ENCODE results near the gene CCDC3. TPM values are rescaled to one million over a fixed set of nuclear protein-coding genes. Genes with fewer than 3 reads are reported as not detected.

The CCDC3 gene
- total and polyA plus RNA-seq, 2 of the 8 experiments (the other 6 are each of a cell fraction or from before 2014, with no cell fraction given): 3.4 to 3.7 TPM

DNA sequence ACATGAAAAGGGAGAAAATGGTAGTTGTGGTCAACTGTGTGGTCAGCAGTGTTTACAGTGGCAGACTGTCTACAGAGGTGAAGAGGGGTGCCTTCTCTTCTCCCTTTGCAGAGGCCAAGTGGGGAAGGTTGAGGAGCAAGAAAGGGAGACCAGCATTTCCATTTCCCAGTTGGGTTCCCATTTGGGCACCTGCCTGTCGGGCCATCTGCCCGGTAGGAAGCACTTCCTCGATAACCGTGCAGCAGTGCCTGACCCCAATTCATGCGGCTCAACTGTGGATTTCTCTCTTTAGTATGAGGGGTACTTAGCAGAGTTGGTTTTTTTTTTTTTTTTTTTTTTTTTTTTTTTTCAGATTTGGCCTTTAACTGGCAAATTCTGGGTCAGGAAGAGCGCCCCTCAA, 127.0 kb downstream of the CCDC3 start:
- H3K27me3 ChIP-seq (replicated peaks in 1 of 4; ENCODE audit: control insufficient read depth in 3 of 4, extremely low read depth in 1 of 4, insufficient read depth in 3 of 4, low read length in 3 of 4): no peaks in the 10 kb centered on the region
- no peaks in the 10 kb centered on the region for H3K79me1 ChIP-seq (ENCODE audit: low read depth, low read length)
- TF ChIP-seq TEAD4 (IDR thresholded peaks at IDR 0.05; ENCODE audit: low read depth, low read length) (no peak), ASH2L (IDR thresholded peaks at IDR 0.05; ENCODE audit: low read length) (no peak)
- H3K27ac ChIP-seq (ENCODE audit: low read depth, low read length): no peak overlapping the region
- WGBS, 2 experiments (ENCODE audit: extremely low coverage in 1 of 2, insufficient coverage in 1 of 2, insufficient read length in 1 of 2, insufficient replicate concordance in 2 of 2, low coverage in 1 of 2, low lambda C conversion rate in 2 of 2, missing lambda C conversion rate in 1 of 2): 94% methylated on average over 3 of the region's 6 CpGs; no CpG with 5 or more reads in 1 of the 2 experiments
- H3K4me3 ChIP-seq (ENCODE audit: extremely low read depth in 1 of 4, insufficient read depth in 2 of 4, low read depth in 3 of 4, low read length in 4 of 4): no peak overlapping the region
- H4K91ac ChIP-seq (replicated peaks; ENCODE audit: insufficient read length, low read length): no peak overlapping the region
- H4K5ac ChIP-seq (ENCODE audit: insufficient read length, low read depth, low read length): no peak overlapping the region
- no peak overlapping the region for H3K9ac ChIP-seq (replicated peaks in 1 of 4; ENCODE audit: extremely low read depth in 1 of 4, low read depth in 3 of 4, low read length in 3 of 4)
- no peak overlapping the region for H2BK120ac ChIP-seq (replicated peaks; ENCODE audit: low read depth, low read length)
- H3K9me3 ChIP-seq (ENCODE audit: insufficient read depth in 2 of 2, low read depth in 1 of 2, low read length in 1 of 2): 0 out of 4 replicates have a peak, but pooled peaks cover 0 to 2% of the 10 kb centered on the region in 2 experiments
- no peaks in the 10 kb centered on the region for H3K23me2 ChIP-seq (ENCODE audit: low read depth, low read length)
- no peak overlapping the region for H3K23ac ChIP-seq (ENCODE audit: insufficient read length)
- POLR2A ChIA-PET (ENCODE audit: partially characterized antibody): no interaction called here
- no peak overlapping the region for H2BK5ac ChIP-seq (ENCODE audit: low read depth, low read length)
- H2AFZ ChIP-seq (ENCODE audit: low read length): no peak overlapping the region
- H2BK15ac ChIP-seq (ENCODE audit: low read length): no peak overlapping the region
- H2BK12ac ChIP-seq (ENCODE audit: low read depth, low read length): no peak overlapping the region
- H3K56ac ChIP-seq (replicated peaks; ENCODE audit: insufficient read length, low read depth, low read length): no peak overlapping the region
- no peaks in the 10 kb centered on the region for H3K36me3 ChIP-seq (ENCODE audit: control insufficient read depth in 2 of 4, insufficient read depth in 4 of 4, low read length in 3 of 4)
- H2BK20ac ChIP-seq (ENCODE audit: low read length): no peak overlapping the region
- no peak overlapping the region for H2AK5ac ChIP-seq (ENCODE audit: low read depth, low read length)
- no peak overlapping the region for H3K18ac ChIP-seq (ENCODE audit: extremely low read depth, low read length)
- no peak overlapping the region for H3K14ac ChIP-seq (ENCODE audit: insufficient read length)
- FAIRE-seq (no peak), DNase-seq (ENCODE audit: low read depth in 1 of 2, low spot score in 2 of 2) (no peak)
- no peak overlapping the region for H4K8ac ChIP-seq (ENCODE audit: extremely low read depth, insufficient read depth, low read length)
- H3K4me2 ChIP-seq (ENCODE audit: insufficient read depth in 1 of 2, low read depth in 2 of 2, low read length in 2 of 2): no peak overlapping the region
- H3K79me2 ChIP-seq (ENCODE audit: control insufficient read depth in 1 of 2, insufficient read depth in 2 of 2, low read length in 2 of 2): no peaks in the 10 kb centered on the region
- no peaks in the 10 kb centered on the region; a peak in 1 of 7 replicates for H3K4me1 ChIP-seq (replicated peaks in 1 of 4; ENCODE audit: control insufficient read depth in 3 of 4, insufficient read depth in 4 of 4, low read length in 3 of 4)
- no peak overlapping the region for H3K4ac ChIP-seq (replicated peaks; ENCODE audit: insufficient read length, low read depth, low read length)
- H4K20me1 ChIP-seq (replicated peaks in 1 of 2; ENCODE audit: control insufficient read depth in 1 of 2, insufficient read depth in 2 of 2, low read length in 2 of 2): no peaks in the 10 kb centered on the region
- CTCF ChIA-PET (ENCODE audit: partially characterized antibody): interaction anchor here (1.0 to 2.2 kb wide), 3 partner anchors 27 to 177 kb away, joined by 3 to 5 read pairs (median 3); no protein-coding TSS in a partner anchor

Data from H1 (cell line).